Measurements from ENCODE around the gene RPS6KA2. TPM values are rescaled to one million over a fixed set of nuclear protein-coding genes. Genes with fewer than 3 reads are reported as not detected.

Gene RPS6KA2
- total RNA-seq, 1 experiment from 2014 or later = 4.1 TPM

- in situ Hi-C loops (cut with HindIII; ENCODE audit: low pct_unique_long_range_greater_than_20kb, low sequenced_read_pairs) (no loop called here), intact Hi-C loops (cut with micrococcal nuclease; ENCODE audit: unreplicated experiment) (no loop called here)
- no peaks in the 10 kb centered on the region for H3K36me3 ChIP-seq (ENCODE audit: control insufficient read depth, insufficient read depth, low read length)
- DNase-seq (ENCODE audit: low read depth, low spot score) (no peak), ATAC-seq (no peak)
- POLR2A ChIA-PET = no interaction called here
- H3K27ac ChIP-seq (ENCODE audit: low read length) = no peak overlapping the region
- CTCF ChIA-PET = no interaction called here
- TF ChIP-seq CTCF (IDR thresholded peaks at IDR 0.05) = no peak
- H3K4me3 ChIP-seq (ENCODE audit: low read depth in 2 of 2, low read length in 2 of 2) = no peak overlapping the region
- no peaks in the 10 kb centered on the region for H3K4me1 ChIP-seq (ENCODE audit: control insufficient read depth, insufficient read depth, low read length)
- BruUV-seq (replicated peaks) = no TSS peak
- no peaks in the 10 kb centered on the region for H3K9me3 ChIP-seq (ENCODE audit: control insufficient read depth, insufficient read depth, low read depth, low read length)
- no peaks in the 10 kb centered on the region for H3K27me3 ChIP-seq (ENCODE audit: control insufficient read depth, insufficient read depth, low read length)
Measured at GRCh38 chr6:166504100-166504499, 123.0 kb downstream of the RPS6KA2 start.

GRCh38 chr6:166503167-166503744, 123.8 kb downstream of the RPS6KA2 start:
- TF ChIP-seq SIN3A (IDR thresholded peaks at IDR 0.05; ENCODE audit: borderline replicate concordance, insufficient read depth, low read depth, low read length) (no peak), TCF7L2 (IDR thresholded peaks at IDR 0.05; ENCODE audit: low read depth, low read length) (no peak)
- ATAC-seq = no peak
- no peaks in the 10 kb centered on the region for H3K36me3 ChIP-seq (ENCODE audit: control insufficient read depth, insufficient read depth, low read length)
- H3K4me1 ChIP-seq (ENCODE audit: control insufficient read depth, insufficient read depth, low read length) = no peaks in the 10 kb centered on the region
- no peak overlapping the region for H3K27ac ChIP-seq (ENCODE audit: low read length)
- H3K27me3 ChIP-seq (ENCODE audit: control insufficient read depth, insufficient read depth, low read length) = no peaks in the 10 kb centered on the region
- no peaks in the 10 kb centered on the region for H3K9me3 ChIP-seq (ENCODE audit: control insufficient read depth, insufficient read depth, low read depth, low read length)
- no TSS peak for BruUV-seq (replicated peaks)
- intact Hi-C loops (cut with micrococcal nuclease; ENCODE audit: unreplicated experiment) = no loop called here
- ChIA-PET CTCF (no interaction called here), POLR2A (no interaction called here)
- no peak for DNase-seq (ENCODE audit: low read depth, low spot score)
- in situ Hi-C loops (cut with HindIII; ENCODE audit: low pct_unique_long_range_greater_than_20kb, low sequenced_read_pairs) = no loop called here
- H3K4me3 ChIP-seq (ENCODE audit: low read depth in 2 of 2, low read length in 2 of 2) = no peak overlapping the region

DNA sequence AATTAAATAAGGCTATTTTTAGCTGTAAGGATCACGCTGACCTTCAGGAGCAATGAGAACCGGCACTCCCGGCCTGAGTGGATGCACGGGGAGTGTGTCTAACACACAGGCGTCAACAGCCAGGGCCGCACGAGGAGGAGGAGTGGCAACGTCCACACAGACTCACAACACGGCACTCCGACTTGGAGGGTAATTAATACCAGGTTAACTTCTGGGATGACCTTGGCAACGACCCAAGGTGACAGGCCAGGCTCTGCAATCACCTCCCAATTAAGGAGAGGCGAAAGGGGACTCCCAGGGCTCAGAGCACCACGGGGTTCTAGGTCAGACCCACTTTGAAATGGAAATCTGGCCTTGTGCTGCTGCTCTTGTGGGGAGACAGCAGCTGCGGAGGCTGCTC, 124.6 kb downstream of the RPS6KA2 start:
- in situ Hi-C loops (cut with HindIII; ENCODE audit: low pct_unique_long_range_greater_than_20kb, low sequenced_read_pairs) = no loop called here
- H3K4me1 ChIP-seq (ENCODE audit: control insufficient read depth, insufficient read depth, low read length) = no peaks in the 10 kb centered on the region
- CTCF ChIA-PET = no interaction called here
- H3K9me3 ChIP-seq (ENCODE audit: control insufficient read depth, insufficient read depth, low read depth, low read length) = no peaks in the 10 kb centered on the region
- ATAC-seq = no peak
- no TSS peak for BruUV-seq (replicated peaks)
- H3K36me3 ChIP-seq (ENCODE audit: control insufficient read depth, insufficient read depth, low read length) = no peaks in the 10 kb centered on the region
- intact Hi-C loops (cut with micrococcal nuclease; ENCODE audit: unreplicated experiment) = no loop called here
- H3K4me3 ChIP-seq (ENCODE audit: low read depth in 2 of 2, low read length in 2 of 2) = no peak overlapping the region
- H3K27ac ChIP-seq (ENCODE audit: low read length) = no peak overlapping the region
- DNase-seq (ENCODE audit: low read depth, low spot score) = no peak
- H3K27me3 ChIP-seq (ENCODE audit: control insufficient read depth, insufficient read depth, low read length) = no peaks in the 10 kb centered on the region
- POLR2A ChIA-PET = no interaction called here
- TF ChIP-seq POLR2AphosphoS5 (IDR thresholded peaks at IDR 0.05; ENCODE audit: low read depth, low read length) (no peak), CTCF (IDR thresholded peaks at IDR 0.05) (no peak), SIN3A (IDR thresholded peaks at IDR 0.05; ENCODE audit: borderline replicate concordance, insufficient read depth, low read depth, low read length) (no peak), REST (IDR thresholded peaks at IDR 0.05; ENCODE audit: insufficient read depth in 1 of 2, low read depth in 2 of 2, low read length in 1 of 2) (no peak)

Measured in Panc1 (cell line).